ENCODE data around the gene GOLPH3. TPM values are rescaled to one million over a fixed set of nuclear protein-coding genes. Genes with fewer than 3 reads are reported as not detected.
"Not testable (repeated sequence)": the region's sequence is repeated elsewhere in the genome, so short reads cannot be mapped to it uniquely, and the experiment has no call there.

GOLPH3 gene
- total and polyA plus RNA-seq, 2 of the 8 experiments (the other 6 are each of a cell fraction or from before 2014, with no cell fraction given), result 53.7 to 93.6 TPM

DNA sequence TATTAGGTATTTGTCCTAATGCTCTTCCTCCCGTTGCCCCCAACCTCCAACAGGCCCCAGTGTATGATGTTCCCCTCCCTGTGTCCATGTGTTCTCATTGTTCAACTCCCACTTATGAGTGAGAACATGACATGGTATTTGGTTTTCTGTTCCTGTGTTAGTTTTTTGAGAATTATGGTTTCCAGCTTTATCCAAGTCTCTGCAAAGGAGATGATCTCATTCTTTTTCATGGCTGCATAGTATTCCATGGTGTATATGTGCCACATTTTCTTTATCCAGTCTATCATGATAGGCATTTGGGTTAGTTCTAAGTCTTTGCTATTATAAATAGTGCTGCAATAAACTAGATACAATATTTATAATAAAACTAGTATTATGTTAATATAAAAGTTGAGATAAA is 40.2 kb upstream of the GOLPH3 start:
- 100% methylated on average over 1 of the region's 1 CpG; no CpG with 5 or more reads in 1 of the 2 experiments for WGBS, 2 experiments (ENCODE audit: extremely low coverage in 1 of 2, insufficient coverage in 1 of 2, insufficient read length in 1 of 2, insufficient replicate concordance in 2 of 2, low coverage in 1 of 2, low lambda C conversion rate in 2 of 2, missing lambda C conversion rate in 1 of 2)
- DNase-seq (ENCODE audit: low read depth in 1 of 2, low spot score in 2 of 2); H4K5ac ChIP-seq (ENCODE audit: insufficient read length, low read depth, low read length); H3K79me1 ChIP-seq (ENCODE audit: low read depth, low read length); H3K18ac ChIP-seq (ENCODE audit: extremely low read depth, low read length); H3K9me3 ChIP-seq (ENCODE audit: insufficient read depth in 2 of 2, low read depth in 1 of 2, low read length in 1 of 2); H4K8ac ChIP-seq (ENCODE audit: extremely low read depth, insufficient read depth, low read length); FAIRE-seq; H3K23me2 ChIP-seq (ENCODE audit: low read depth, low read length); H3K4me2 ChIP-seq (ENCODE audit: insufficient read depth in 1 of 2, low read depth in 2 of 2, low read length in 2 of 2); H4K20me1 ChIP-seq (replicated peaks in 1 of 2; ENCODE audit: control insufficient read depth in 1 of 2, insufficient read depth in 2 of 2, low read length in 2 of 2); H2BK15ac ChIP-seq (ENCODE audit: low read length); H3K4ac ChIP-seq (replicated peaks; ENCODE audit: insufficient read length, low read depth, low read length); H3K9ac ChIP-seq (replicated peaks in 1 of 4; ENCODE audit: extremely low read depth in 1 of 4, low read depth in 3 of 4, low read length in 3 of 4); H2AK5ac ChIP-seq (ENCODE audit: low read depth, low read length); H3K56ac ChIP-seq (replicated peaks; ENCODE audit: insufficient read length, low read depth, low read length); H4K91ac ChIP-seq (replicated peaks; ENCODE audit: insufficient read length, low read length); POLR2A ChIA-PET (ENCODE audit: partially characterized antibody); H3K27ac ChIP-seq (ENCODE audit: low read depth, low read length); H2BK5ac ChIP-seq (ENCODE audit: low read depth, low read length); H3K23ac ChIP-seq (ENCODE audit: insufficient read length); H3K79me2 ChIP-seq (ENCODE audit: control insufficient read depth in 1 of 2, insufficient read depth in 2 of 2, low read length in 2 of 2); H2AFZ ChIP-seq (ENCODE audit: low read length); H2BK120ac ChIP-seq (replicated peaks; ENCODE audit: low read depth, low read length); CTCF ChIA-PET (ENCODE audit: partially characterized antibody); H2BK20ac ChIP-seq (ENCODE audit: low read length); H3K36me3 ChIP-seq (ENCODE audit: control insufficient read depth in 2 of 4, insufficient read depth in 4 of 4, low read length in 3 of 4); H3K4me3 ChIP-seq (ENCODE audit: extremely low read depth in 1 of 4, insufficient read depth in 2 of 4, low read depth in 3 of 4, low read length in 4 of 4); H3K4me1 ChIP-seq (replicated peaks in 1 of 4; ENCODE audit: control insufficient read depth in 3 of 4, insufficient read depth in 4 of 4, low read length in 3 of 4); H3K27me3 ChIP-seq (replicated peaks in 1 of 4; ENCODE audit: control insufficient read depth in 3 of 4, extremely low read depth in 1 of 4, insufficient read depth in 3 of 4, low read length in 3 of 4); H3K14ac ChIP-seq (ENCODE audit: insufficient read length); H2BK12ac ChIP-seq (ENCODE audit: low read depth, low read length): not testable (repeated sequence)

Data from H1 (cell line).